Stimulated activated CD8-positive, alpha-beta memory T cell treated with anti-CD3 and anti-CD28 coated beads, Interleukin-4, amount 100 ng/mL, for 1 hour (primary cell): Measurements from ENCODE around the gene ZSCAN21.

Source experiments
- DNase-seq, 2 donors: peaks; one replicate each; pipeline ENCODE4 v3.0.0-alpha.2; 2020; ENCODE audit warnings: low read depth in 2 of 2, low spot score in 1 of 2

Gene ZSCAN21

DNA sequence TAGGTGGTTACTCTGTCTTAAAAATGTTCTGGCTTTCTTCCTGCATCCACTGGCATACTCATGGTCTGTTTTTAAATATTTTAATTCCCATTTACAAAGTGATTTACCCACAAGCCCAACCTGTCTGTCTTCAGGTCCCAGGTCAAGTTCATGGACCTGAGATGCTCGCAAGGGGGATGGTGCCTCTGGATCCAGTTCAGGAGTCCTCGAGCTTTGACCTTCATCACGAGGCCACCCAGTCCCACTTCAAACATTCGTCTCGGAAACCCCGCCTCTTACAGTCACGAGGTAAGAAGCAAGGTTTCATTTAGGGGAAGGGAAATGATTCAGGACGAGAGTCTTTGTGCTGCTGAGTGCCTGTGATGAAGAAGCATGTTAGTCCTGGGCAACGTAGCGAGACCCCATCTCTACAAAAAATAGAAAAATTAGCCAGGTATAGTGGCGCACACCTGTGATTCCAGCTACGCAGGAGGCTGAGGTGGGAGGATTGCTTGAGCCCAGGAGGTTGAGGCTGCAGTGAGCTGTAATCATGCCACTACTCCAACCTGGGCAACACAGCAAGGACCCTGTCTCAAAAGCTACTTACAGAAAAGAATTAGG, 25.5 kb upstream of the ZSCAN21 start:
- no peak for DNase-seq

DNA sequence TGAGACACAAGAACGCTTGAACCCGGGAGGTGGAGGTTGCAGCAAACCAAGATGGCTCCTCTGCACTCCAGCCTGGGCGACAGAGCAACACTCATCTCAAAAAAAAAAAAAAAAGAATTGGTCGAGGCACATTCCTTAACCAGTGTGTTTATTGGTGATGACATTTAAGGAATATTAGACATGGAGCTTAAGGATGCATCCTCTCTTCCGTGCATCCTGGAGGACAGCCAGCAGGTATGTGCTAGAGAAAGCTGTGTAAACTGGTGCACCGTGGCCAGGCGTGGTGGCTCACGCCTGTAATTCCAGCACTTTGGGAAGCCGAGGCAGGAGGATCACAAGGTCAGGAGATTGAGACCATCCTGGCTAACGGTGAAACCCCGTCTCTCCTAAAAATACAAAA, 22.4 kb upstream of the ZSCAN21 start:
- DNase-seq, result no peak

DNA sequence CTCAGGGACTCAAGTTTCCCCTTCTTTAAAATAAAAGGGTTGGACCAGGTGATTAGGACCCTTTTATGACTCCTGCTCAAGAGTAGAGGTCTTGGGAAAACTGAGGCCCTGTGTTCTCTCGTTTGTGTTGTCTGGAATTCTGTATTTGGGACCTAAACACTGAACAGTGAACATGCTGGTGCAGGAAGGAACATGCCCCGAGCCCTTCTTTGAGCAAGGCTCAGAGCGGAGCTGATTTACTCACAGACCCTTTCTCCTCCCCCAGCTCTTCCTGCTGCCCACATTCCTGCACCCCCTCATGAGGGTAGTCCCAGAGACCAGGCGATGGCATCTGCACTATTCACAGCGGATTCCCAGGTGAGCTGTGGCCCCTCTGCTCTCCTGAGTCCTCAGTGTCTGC, 20.0 kb upstream of the ZSCAN21 start:
- DNase-seq, result no peak

DNA sequence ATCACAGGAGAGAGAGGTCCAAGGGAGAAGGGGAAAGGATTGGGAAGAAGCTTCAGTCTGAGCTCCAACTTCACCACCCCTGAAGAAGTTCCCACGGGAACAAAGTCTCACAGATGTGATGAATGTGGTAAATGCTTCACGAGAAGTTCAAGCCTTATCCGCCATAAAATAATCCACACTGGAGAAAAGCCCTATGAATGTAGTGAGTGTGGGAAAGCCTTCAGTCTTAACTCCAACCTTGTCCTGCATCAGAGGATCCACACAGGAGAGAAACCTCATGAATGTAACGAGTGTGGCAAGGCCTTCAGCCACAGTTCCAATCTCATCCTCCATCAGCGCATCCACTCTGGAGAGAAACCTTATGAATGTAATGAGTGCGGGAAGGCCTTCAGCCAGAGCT, 16.0 kb upstream of the ZSCAN21 start:
- no peak for DNase-seq

DNA sequence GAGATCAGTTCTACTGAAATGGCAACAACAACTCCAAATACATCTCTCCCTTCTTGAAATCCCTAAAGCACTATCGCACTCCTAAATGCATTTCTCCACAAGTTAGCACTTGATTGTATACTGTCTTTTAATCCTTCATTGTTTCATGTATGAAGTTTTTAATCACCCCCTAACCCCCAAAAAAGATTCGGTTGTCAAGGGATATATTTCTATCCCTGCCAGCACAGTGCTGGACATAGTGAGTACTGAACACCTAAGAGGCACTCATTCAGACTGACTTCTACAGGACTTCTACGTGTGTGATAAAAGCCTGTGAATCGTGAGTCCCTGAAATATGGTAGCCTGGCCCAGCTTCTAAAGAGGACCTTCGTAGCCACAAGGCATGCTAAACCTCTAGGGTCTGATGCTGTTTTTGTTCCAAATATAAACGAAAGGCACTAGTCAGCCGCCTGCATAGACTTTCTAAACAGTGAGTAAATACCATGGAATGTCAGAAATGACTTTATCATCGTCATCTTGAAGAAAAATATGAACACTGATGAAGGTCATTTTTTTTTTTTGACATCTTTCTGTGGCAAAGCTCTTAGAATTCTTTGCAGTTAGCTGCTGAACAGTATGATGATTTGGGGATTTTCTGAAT, 14.6 kb upstream of the ZSCAN21 start:
- DNase-seq, result no peak

DNA sequence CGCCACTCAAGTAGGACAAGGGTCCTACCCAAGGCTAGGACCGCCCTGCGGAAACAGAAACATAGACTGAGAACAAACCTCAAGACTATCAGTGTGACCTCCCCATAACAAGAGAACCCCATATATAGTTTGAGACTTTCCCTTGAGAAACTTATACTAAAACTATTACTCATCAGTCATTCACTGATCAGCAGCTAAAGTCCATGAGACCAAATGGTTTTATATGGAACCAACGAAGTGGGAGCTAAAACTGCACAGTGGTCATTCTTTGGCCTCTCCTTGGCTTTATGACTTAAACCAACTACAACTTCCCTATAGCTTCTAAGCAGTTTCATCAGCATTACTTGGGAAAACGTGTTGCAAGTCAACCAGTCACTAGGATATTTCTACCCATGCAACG, 13.7 kb upstream of the ZSCAN21 start:
- no peak for DNase-seq

DNA sequence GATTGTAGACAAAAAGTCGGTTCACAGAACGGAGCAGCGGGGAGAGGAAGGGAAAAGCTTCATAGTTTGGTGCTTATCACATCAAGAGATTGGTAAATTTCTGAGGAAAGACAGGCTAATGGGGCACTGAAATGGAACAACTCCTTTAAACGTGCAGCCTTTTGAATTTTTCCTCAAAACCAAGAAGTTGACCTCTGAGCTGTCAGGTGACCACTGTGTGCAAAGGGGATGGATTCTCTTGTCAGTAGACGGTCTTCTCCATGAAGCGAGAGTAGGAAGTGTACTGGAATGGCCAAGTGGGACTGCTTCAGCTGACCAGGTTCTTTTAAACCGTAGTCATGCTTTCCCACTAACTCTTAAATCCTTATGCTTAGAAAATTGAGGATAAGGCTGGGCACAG, 11.2 kb upstream of the ZSCAN21 start:
- no peak for DNase-seq

DNA sequence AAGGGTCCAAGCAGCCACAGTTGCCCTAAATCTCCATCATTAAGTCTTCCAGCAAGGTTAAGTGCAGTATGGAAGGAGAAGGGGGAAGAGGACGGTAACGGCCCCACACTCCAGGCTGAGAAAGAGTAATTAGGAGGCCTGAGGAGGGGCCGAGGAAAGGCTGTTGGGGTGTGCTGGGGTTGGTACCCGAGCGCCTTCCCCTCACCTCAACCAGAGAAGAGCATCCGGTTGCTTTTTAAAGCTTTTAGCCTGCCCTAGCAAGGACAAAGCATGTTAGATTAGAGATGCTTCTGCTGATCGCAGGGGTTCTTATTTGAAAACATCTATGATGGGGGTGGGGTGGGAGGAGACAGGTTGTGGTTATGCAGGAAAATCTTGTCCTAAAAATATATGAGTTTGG, 9.0 kb upstream of the ZSCAN21 start:
- no peak for DNase-seq

DNA sequence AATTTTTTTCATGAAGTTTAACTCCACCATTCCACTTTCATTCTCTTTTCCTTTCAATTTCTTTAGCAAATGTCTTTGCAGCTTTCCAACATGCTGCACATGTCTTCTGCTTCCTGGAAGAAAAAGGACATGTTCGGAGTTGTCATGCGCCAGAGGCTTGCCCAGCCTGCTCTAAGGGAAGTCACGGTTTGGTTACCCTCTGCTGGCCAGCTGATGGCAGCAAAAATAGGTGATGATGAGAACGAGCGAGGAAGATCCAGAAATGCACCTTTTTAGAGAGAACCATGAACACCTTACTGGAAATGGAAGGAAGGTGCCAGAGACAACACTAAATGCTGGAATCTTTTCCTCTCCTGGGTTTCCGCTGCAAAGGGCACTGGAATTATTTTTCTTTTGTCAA, 4.9 kb upstream of the ZSCAN21 start:
- DNase-seq, result no peak

DNA sequence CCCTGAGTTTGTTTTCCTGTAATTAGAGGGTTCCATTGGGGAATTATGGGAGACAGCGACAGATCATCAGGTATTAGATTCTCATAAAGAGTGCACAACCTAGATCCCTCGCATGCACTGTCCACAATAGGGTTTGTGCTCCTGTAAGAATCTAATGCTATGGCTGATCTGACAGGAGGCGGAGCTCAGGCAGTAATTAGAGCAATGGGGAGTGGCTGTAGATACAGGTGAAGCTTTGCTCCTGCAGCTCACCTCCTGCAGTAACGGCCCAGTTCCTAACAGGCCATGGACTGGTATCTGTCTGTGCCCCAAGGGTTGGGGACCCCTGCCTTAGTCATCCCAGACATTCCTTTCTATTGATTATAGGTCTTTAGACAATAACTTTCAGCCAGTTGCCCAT, 894 bp upstream of the ZSCAN21 start:
- no peak for DNase-seq

DNA sequence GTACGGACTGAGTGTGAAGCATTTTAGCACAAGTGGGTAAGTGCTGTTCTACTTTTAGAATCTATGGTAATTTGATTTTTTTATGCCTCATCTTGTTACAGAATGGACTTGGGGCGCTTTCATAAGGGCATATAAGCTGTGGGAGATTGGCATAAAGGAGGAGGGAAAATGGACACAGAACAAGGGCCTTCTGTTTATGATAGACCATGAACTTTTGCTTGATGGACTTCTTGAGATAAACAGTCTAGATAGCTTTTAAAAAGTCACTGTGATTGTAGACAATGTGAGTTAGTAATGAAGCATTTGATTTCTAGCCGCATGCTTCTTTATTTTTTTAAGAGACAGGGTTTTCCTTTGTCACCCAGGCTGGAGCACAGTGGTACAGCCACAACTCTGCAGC, 2.0 kb downstream of the ZSCAN21 start:
- no peak for DNase-seq

DNA sequence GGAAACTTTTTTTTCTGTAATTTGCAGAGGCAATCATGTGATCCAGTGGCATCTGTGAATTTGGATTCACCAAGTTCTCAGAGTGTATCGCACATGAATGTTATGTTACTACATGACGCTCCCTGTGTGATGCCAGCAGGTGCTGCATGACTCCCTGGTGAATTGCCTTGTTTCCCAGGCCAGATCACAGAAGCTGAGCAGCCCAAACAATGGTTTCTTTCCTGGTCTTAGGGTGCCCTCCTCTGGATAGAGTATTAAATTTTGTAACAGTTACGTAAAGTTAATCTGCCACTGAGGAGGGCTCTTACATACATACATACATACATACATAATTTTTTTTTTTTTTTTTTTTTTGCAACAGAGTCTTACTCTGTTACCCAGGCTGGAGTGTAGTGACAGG, 3.6 kb downstream of the ZSCAN21 start:
- DNase-seq, result no peak

DNA sequence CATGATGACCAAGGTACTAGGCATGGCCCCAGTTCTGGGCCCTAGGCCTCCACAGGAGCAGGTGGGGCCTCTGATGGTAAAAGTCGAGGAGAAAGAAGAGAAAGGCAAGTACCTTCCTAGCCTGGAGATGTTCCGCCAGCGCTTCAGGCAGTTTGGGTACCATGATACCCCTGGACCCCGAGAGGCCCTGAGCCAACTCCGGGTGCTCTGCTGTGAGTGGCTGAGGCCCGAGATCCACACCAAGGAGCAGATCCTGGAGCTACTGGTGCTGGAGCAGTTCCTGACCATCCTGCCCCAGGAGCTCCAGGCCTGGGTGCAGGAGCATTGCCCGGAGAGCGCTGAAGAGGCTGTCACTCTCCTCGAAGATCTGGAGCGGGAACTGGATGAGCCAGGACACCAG, 7.4 kb downstream of the ZSCAN21 start:
- no peak for DNase-seq

DNA sequence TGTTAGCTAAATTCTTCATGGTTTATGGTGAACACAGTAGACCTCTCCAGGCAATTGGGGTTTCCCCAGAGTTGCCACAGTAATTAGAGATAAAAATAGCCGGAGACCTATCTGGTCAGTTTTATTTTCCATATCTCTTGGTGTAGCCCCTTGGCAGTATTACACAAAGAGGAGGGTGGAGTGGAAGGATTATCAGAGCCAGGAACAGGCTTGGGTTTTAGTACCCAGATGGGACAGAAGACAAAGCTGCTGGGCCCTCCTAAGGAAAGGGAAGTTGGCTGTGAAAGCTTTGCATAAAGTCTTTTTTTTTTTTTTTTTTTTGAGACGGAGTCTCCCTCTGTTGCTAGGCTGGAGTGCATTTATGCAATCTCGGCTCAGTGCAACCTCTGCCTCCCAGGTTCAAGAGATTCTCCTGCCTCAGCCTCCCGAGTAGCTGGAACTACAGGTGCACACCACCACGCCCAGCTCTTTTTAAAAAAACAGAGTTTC, 9.7 kb downstream of the ZSCAN21 start:
- no peak for DNase-seq

DNA sequence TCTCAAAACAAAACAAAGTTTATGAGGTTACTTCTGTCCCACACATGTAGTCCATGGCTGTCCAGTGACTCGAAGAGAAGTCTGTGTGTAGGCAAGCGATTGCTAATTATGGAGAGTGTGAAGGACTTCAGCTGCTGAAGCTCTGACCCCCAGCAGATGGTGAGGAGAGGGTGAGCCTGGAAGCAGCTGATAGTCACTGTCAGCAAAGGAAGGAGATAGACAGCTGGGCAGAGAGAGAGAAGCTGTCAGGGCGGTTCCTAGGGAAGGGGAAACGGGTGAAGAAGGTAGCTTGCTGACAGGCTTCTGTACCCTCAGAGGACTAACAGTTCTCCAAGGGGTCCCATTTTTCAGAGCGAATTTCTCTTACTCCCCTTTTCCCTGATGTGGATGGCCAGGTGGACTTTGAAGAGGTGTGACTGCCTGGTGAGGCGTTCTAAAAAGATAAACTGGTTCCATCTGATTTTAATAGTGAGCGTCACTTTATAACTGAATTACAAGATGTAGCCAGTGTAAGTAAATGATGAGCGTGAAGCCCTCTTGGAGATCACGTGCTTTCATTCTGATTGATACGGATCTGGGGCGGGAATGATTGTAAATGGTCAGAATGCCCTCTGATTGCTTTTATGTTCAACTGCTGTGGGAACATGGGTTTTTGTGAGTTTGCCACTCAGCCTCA, 12.1 kb downstream of the ZSCAN21 start:
- no peak for DNase-seq

DNA sequence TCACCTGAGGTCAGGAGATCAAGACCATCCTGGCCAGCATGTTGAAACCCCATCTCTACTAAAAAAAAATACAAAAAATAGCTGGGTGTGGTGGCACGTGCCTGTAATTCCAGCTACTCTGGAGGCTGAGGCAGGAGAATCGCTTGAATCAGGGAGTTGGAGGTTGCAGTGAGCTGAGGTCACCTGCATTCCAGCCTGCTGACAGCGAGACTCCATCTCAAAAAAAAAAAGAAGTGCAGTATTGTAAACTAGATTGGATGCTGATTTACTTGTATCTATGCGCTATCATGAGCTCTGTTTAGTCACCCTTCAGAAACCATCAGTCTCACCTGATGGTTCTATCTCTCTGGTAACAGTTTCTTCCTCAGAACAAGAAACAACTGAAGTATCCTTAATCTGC, 13.8 kb downstream of the ZSCAN21 start:
- DNase-seq, result no peak

DNA sequence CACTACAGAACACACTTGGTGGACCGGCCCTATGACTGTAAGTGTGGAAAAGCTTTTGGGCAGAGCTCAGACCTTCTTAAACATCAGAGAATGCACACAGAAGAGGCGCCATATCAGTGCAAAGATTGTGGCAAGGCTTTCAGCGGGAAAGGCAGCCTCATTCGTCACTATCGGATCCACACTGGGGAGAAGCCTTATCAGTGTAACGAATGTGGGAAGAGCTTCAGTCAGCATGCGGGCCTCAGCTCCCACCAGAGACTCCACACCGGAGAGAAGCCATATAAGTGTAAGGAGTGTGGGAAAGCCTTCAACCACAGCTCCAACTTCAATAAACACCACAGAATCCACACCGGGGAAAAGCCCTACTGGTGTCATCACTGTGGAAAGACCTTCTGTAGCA, 14.6 kb downstream of the ZSCAN21 start:
- DNase-seq, result no peak

DNA sequence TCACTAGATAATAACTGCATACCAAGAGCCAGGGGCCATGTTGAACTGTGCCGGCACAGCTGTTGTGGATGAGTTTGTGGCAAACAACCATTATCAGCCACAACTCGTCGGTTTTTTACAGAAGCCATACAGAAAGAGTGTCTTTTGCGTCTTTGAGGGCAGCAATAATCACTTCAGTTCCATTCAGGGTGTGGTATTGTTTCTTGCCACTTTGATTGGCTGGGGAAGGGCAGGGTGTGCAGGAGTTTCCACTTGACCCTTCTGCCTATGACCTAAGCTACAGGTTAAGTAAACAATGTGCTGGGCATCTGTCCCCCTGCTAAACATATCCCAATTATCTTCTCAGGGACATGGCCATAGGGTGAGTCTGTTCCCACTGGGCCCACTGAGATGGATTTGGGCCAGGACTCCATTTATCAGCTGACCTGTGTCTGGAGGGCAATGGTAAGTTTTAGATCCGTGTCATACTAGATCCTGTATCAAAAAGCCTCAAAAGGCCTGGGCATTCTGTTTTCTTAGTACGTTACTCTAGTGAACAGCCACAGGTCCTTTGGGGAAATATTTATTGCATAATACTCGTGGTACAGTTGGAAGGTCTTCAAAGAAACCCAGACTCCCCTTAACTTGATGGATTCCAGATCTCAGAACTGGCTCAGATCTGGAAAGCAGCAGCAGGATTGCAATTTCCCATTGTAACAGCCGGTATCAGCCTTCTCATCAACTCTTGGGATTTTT, 16.0 kb downstream of the ZSCAN21 start:
- no peak for DNase-seq

DNA sequence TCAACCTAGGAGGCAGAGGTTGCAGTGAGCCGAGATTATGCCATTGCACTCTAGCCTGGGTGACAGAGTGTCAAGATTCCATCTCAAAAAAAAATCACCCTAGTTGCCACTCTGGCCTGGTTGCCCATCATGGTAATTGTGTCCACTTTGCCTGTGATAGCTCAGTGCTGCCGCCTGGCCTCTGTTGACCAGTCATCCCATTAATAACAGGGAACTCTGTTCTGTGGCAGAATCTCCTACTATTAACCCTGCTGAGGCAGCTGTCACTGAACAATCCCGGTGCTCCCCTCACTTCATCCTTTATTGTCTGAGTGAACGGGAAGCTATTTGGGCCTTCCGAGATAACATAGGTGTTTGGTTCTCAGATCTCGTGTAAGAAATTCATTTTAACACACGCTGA, 17.4 kb downstream of the ZSCAN21 start:
- no peak for DNase-seq

DNA sequence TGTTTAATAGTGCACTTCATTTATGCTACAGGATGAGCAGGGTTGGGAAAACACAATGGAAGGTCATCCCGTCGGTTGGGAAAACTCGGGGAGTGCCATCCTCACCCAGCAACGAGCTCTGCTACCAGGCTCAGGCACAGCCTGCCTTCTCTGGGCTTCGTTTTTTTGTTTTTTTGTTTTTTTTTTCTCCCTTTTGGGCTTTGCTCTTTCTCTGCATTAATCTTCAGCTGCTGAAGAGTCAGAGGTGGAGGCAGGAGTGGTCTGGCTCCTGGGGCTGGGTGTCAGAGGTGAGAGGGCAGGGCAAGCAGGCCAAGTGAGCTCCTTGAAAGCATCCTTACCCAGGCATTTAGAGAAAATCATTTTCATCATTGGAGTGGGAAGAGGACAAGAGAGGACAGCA, 20.4 kb downstream of the ZSCAN21 start:
- no peak for DNase-seq

DNA sequence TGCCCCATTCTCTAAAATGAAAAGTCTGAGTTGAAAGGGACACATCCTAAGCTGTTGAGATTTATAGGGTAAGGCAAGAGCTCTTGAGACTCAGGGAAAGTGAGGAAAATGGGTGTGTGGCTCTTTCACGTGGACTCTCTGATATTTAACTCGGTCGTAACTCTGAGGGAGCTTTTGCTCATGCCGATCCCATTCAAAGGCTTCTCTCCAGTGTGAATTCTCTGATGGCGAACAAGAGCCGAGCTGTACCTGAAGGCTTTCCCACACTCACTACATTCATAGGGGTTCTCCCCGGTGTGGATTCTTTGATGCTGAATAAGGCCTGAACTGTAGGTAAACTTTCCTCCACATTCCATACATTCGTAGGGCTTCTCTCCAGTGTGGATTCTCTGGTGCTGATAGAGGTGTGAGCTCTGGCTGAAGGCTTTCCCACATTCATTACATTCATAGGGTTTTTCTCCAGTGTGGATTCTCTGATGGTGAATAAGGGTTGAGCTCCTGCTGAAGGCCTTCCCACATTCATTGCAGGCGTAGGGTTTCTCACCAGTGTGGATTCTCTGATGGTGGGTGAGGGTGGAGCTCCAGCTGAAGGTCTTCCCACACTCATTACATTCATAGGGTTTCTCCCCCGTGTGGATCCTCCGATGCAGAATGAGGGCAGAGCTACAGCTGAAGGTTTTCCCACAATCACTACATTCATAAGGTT, 21.6 kb downstream of the ZSCAN21 start:
- no peak for DNase-seq
